ENCODE measurements around the gene PLEKHO1. TPM values are rescaled to one million over a fixed set of nuclear protein-coding genes. Genes with fewer than 3 reads are reported as not detected.
"Not testable (repeated sequence)": the region's sequence is repeated elsewhere in the genome, so short reads cannot be mapped to it uniquely, and the experiment has no call there.

PLEKHO1 gene
- polyA plus RNA-seq, 12 donors, result 57.3 to 102 (median 84.3) TPM; not detected in 1

DNA sequence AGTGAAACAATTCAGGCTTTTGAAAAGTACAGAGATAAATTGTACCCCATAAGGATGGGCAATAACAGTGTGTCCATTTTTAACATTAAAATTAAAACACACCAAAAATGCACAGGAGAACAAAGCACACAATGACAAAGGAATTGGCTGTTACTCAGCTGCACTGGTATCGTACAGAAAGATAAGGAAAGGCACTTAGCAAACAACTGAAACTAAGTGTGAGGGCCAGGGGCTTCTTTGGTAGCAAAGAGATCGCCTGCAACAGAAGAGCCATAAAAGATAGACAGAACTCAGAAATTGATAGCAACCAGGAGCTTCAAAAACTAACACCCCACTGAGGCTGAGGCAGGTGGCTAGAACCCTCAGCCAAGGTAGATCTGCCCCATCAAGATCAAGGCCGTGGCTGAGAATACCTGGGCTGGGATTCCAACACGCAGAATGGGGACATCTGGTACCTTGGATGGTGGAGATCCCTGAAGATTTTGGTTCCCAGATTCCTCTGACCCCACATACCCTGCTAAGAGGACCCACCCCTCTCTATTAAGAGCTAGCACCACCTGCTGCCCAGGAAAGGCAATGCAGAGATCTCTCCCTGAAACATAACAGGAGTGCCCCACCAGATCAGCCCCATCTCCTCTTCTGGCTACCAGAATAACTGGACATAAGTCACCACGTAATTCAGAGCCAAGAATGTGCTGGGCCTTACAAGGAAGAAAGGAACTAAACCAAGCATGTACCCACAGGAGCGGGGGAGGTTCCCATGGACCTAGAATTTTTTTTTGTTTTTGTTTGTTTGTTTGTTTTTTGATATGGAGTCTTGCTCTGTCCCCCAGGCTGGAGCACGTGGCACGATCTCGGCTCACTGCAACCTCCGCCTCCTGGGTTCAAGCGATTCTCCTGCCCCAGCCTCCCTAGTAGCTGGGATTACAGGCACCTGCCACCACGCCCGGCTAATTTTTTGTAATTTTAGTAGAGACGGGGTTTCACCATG is 16.2 kb downstream of the PLEKHO1 start:
- DNase-seq, result no peak

GRCh38 chr1:150168960-150169601 is 19.4 kb downstream of the PLEKHO1 start:
- DNase-seq, result no peak

GRCh38 chr1:150171801-150172200 is 22.1 kb downstream of the PLEKHO1 start:
- no peak for DNase-seq

DNA sequence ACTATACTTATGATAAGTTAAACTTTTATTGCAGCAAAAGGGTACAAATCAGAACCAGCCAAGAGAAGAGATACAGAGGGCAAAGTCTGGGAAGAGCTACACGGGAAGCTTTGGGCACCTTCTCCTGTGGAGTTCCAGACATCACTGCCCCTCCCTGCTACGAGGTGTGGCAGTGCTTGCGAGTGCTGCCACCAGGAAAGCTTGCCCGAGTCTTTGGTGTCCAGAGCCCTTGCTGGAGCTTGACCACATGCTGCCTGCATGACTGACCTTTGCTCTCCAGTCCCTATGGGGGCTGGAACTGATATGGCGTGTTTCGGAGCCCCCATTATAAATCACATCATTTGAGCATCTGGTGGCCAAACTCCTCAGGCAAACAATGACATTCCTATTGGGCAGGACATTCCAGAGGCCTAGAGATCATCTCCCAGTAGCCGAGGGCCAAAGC is 23.4 kb downstream of the PLEKHO1 start:
- DNase-seq, result no peak

DNA sequence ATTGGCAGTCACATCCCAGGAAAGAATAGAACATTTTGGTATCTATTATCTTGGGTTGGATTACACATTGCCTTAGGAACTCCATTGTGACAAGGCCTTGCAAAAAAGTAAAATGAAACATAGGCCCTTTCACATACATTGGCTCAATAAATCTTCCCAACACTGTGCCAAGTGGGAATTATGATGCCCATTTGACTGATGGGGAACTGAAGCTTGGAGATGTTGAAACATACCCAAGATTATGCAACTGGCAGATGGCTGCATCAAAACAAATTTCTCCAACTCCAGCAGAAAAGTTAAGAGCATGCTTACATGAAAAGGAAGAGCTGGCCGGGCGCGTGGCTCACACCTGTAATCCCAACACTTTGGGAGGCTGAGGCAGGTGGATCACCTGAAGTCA is 26.9 kb downstream of the PLEKHO1 start:
- DNase-seq, result no peak

GRCh38 chr1:150178548-150178947 is 28.8 kb downstream of the PLEKHO1 start:
- no peak for DNase-seq

DNA sequence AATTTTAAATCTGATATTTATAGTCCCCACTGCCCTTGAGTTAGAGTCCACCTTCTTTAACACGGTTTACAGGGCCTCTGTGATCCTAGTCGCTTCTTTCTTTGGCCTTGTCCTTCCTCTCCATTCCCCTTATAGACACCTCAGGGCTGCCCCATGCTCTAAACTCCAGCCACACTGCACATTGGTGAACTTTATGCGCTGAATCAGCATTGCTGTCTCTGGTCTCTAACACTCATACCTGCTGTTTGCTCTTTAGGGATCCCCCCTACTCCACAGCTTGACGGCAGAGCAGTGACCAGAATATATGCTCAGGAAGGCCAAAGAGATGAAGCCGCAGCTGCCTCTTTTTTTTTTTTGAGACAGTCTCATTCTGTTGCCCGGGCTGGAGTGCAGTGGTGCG is 30.2 kb downstream of the PLEKHO1 start:
- no peak for DNase-seq

GRCh38 chr1:150180474-150180873 is 30.8 kb downstream of the PLEKHO1 start:
- DNase-seq, result no peak

GRCh38 chr1:150182247-150182646 is 32.5 kb downstream of the PLEKHO1 start:
- DNase-seq, result no peak

GRCh38 chr1:150183061-150183460 is 33.3 kb downstream of the PLEKHO1 start:
- DNase-seq, result no peak

DNA sequence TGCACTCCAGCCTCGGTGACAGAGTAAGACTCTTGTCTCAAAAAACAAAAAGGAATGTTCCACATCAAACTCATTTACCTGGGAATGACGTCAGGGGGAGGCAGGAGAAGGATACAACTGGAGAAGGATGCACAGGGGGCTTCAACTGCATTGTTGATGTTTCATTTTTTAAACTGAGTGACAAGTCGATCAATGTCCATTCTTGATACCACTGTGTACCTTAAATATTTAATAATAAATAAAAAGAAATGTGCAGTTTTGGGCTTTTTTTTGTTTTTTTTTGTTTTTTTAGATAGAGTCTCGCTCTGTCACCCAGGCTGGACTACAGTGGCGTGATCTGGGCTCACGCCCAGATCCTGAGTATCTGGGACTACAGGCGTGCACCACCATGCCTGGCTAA is 35.8 kb downstream of the PLEKHO1 start:
- DNase-seq, result no peak

DNA sequence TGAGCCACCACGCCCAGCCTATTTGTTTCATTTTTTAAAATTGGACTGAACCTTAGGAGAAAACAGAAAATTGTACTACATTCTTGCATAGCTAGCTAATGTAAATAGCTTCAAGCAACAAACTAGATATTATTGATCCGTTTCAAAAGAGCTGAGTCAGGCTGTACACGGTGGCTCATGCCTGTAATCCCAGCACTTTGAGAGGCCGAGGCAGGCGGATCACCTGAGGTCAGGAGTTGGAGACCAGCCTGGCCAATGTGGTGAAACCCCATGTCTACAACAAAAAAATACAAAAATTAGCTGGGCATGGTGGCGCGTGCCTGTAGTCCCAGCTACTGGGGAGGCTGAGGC is 36.7 kb downstream of the PLEKHO1 start:
- DNase-seq, result not testable (repeated sequence)

DNA sequence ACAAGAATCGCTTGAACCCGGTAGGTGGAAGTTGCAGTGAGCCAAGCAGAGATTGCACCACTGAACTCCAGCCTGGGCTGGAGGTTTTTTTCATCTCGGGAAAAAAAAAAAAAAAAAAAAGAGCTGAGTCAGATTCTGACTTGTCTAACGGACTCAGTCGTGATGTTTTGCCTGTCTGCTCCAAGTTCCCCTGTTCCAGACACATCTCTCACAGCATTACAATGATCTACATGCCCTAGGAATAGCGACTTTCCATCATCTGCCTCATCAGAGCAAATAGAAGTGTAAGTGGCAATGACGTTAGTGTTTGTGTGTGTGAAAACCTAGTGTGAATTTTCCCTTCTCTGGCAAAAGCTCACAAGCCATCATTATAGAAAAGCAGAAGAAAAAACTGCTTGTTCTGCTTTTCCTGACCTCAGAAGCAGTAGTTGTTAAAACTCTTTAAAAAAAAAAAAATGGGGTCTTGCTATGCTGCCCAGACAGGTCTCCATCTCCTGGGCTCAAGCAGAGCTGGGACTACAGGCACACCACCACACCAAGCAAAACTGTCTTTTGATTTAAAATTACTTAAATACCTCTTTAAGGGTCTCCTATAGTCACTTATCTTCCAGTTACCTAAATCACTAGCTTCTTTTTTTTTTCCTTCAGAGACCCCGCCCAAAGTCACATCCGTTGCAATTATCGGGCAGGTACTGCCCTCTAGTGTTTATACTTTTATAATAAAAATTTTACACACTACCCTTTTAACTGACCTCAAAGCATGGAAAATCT is 37.3 kb downstream of the PLEKHO1 start:
- peak; percentile 51 for DNase-seq

DNA sequence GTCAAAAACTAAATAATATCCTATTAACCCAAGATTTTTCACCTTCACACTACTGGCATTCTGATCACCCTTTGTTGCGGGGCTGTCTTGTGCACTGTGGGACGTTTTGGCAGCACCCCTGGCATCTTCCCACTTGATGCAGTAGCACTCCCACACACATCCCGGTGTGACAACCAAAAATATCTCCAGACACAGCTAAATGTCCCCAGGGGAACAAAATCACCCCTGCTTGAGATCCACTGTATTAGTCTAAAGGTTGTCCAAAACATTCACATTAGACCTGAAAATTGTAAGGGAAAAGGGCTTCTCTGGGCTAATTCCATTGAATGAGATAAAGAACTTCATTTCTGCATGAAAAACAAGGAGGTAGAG is 37.8 kb downstream of the PLEKHO1 start:
- no peak for DNase-seq

- no peak for DNase-seq
Observed at GRCh38 chr1:150192012-150192411, 42.3 kb downstream of the PLEKHO1 start.

GRCh38 chr1:150194381-150195031 is 44.8 kb downstream of the PLEKHO1 start:
- no peak for DNase-seq

DNA sequence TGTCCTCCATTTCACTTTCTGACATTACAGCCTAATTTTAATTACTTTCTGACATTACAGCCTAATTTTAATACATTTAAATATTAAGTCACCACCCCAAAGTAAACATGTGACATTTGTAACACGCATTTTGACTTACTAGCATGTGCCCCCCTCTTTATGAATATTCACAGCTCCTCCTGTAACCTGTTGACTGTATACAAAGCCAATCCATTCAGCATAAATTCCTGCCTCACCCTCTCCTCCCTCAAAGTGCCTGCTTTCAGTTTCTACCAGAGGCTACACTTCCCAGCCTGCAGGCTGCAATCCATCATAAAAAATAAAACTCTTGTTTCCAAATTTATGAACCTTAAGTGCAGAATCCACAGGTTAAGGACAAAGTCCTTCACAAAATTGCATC is 46.7 kb downstream of the PLEKHO1 start:
- DNase-seq, result no peak

DNA sequence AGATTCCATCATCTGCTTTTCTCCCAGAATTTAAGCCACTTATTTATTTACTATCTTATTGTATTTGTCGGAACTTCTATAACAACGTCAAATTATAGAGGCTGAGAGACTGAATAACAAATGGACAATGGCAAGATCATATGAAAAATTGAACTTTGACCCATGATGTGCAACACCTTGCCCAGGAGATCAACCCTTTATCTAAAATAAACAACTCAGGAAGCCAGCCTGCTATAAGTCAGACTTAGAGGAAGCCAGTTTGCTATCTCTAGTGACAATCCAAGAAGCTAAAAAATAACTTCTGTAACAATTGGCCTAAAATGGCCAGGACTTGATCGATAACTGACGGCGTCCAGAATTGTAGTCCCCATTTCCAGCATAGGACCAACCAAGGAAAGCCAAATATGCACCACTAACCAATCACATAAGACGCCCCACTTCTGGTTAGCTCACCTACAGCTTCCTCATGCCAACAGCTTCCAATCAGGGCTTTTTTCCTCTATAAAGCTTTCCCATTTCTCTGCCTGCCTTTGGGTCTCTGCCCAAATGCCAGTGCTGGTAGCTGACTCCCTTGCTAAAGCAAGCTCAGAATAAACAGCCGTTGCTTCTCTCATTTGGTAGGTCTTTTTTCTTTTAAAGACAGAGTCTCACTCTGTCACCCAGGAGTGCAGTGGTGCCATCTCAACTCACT is 57.7 kb downstream of the PLEKHO1 start:
- DNase-seq, result no peak

GRCh38 chr1:150208460-150208859 is 58.7 kb downstream of the PLEKHO1 start:
- not testable (repeated sequence) for DNase-seq

Data from muscle of arm (tissue), 12 donors.